Ovary (tissue), 9 donors: Measurements from ENCODE around the gene FYN. TPM values are rescaled to one million over a fixed set of nuclear protein-coding genes. Genes with fewer than 3 reads are reported as not detected.

Experiments used
- DNase-seq, 5 donors: peaks; one replicate each; pipeline ENCODE4 v3.0.0-alpha.2; 2019 to 2020
- H3K27ac ChIP-seq, 2 donors: fragments of 200-600 bp; one replicate each; pipeline versions ENCODE4 v1.5.1 to v1.8.0; 2019 to 2022
- H3K27me3 ChIP-seq: fragments of 200-600 bp; one replicate; pipeline ENCODE4 v1.8.0; 2022
- H3K36me3 ChIP-seq: fragments of 200-600 bp; sonication (generic); one replicate; pipeline ENCODE4 v1.5.1; 2019
- H3K4me1 ChIP-seq: one replicate; pipeline ENCODE4 v1.8.1; 2013; ENCODE audit warnings: mild to moderate bottlenecking, moderate library complexity; ENCODE audit not compliant: insufficient read depth
- H3K4me3 ChIP-seq: fragments of 200-600 bp; sonication (generic); one replicate; pipeline ENCODE4 v1.5.1; 2017
- H3K9me3 ChIP-seq, 2 donors: fragments of 200-600 bp in 1 of 2; sonication (generic) in 1 of 2; one replicate each; pipeline versions ENCODE4 v1.5.1 to v1.8.1; 2013 to 2019; ENCODE audit warnings: mild to moderate bottlenecking in 1 of 2, moderate library complexity in 1 of 2
- CTCF ChIP-seq, 3 donors: fragments of 450-650 bp in 2 of 3; fragments of 200-600 bp in 1 of 3; IDR thresholded peaks; one replicate each; pipeline versions ENCODE4 v1.5.1 to v1.8.0; 2016 to 2022; ENCODE audit warnings: antibody characterized with exemption in 3 of 3, mild to moderate bottlenecking in 1 of 3
- EP300 ChIP-seq: sonication (generic); formaldehyde crosslinking; IDR thresholded peaks from one replicate; pipeline ENCODE4 v1.6.1; 2017; ENCODE audit warnings: antibody characterized with exemption
- POLR2A ChIP-seq: fragments of 450-650 bp; IDR thresholded peaks from one replicate; pipeline ENCODE4 v1.6.1; 2017; ENCODE audit warnings: antibody characterized with exemption, mild to moderate bottlenecking, moderate library complexity
- WGBS, 3 donors: extraction: QIAGEN DNeasy Blood & Tissue Kit in 1 of 3; methylation state at CpG; one replicate each; pipeline versions ENCODE4 v1.1.5 to v1.1.7; 2013 to 2017; 5-methylcytosine and 5-hydroxymethylcytosine counted together
- intact Hi-C, 4 donors: fragments of 100-400 bp; cut with DNase I; formaldehyde crosslinking; loops; one replicate each; pipeline versions ENCODE4 v1.11.0 to v1.15.1; 2022 to 2023
- polyA plus RNA-seq, 2 donors: library from polyadenylated mRNA; stranded (reverse); fragments of 200-250 nt in 1 of 2; fragments of 350-450 nt in 1 of 2; fragmentation: Illumina TruSeq in 1 of 2; extraction: RNeasy Lipid Tissue Mini Kit (QIAGEN cat#74804) in 1 of 2; gene quantifications; one replicate each; pipeline ENCODE4 v1.2.3, GENCODE V29; 2013 to 2014
- total RNA-seq, 7 donors: library from RNA; depleted of rRNA in 2 of 7; stranded (reverse); fragments of >200 nt in 2 of 7; fragmentation: NEBNext Ultra II Directional in 3 of 7; extraction: Animal tissue kit (Norgen Biotek cat#: 25700) in 3 of 7; gene quantifications; one replicate each; pipeline versions ENCODE4 v1.1.0 to v1.2.4, GENCODE V29; 2016 to 2023
- donor health status: DM: no; HTN: no; CAD: no; lungs with moderate emphysema.
- donor health status: DM: no; HTN: no; CAD: no.
- donor health status: Bipolar disorder and iron deficiency.
- donor health status: DM: yes; HTN: yes; CAD: no.
- donor health status: DM: no; HTN: no; CAD: no.
- donor health status: DM: yes; HTN: yes; CAD: no.

FYN gene
- total and polyA plus RNA-seq, 9 donors, result 37.2 to 116 (median 72.7) TPM

- H3K9me3 ChIP-seq, result no peaks in the 10 kb centered on the region
- peaks cover 18% of the 10 kb centered on the region for H3K4me1 ChIP-seq
- H3K27ac ChIP-seq, result no peak overlapping the region
- no peak for TF ChIP-seq CTCF (IDR thresholded peaks at IDR 0.05)
- no peak for TF ChIP-seq EP300
- TF ChIP-seq POLR2A, result no peak
- WGBS, 3 donors, result 96 to 98% (median 96%) methylated on average over 3 of the region's 3 CpGs
- no peaks in the 10 kb centered on the region for H3K27me3 ChIP-seq
- intact Hi-C loops, result no loop called here
- H3K4me3 ChIP-seq, result no peak overlapping the region
- no peak for DNase-seq
- no peaks in the 10 kb centered on the region for H3K36me3 ChIP-seq
Measured at GRCh38 chr6:111779031-111779430, 94.2 kb downstream of the FYN start.

GRCh38 chr6:111777357-111777756 lies 95.9 kb downstream of the FYN start:
- WGBS, 3 donors, result 87 to 89% (median 87%) methylated on average over 6 of the region's 6 CpGs
- Histone ChIP-seq H3K9me3 (no peaks in the 10 kb centered on the region), H3K27ac (no peak overlapping the region), H3K4me3 (no peak overlapping the region), H3K27me3 (no peaks in the 10 kb centered on the region), H3K36me3 (no peaks in the 10 kb centered on the region), H3K4me1 (peaks cover 18% of the 10 kb centered on the region)
- intact Hi-C loops, result no loop called here
- no peak for TF ChIP-seq EP300
- TF ChIP-seq CTCF (IDR thresholded peaks at IDR 0.05), result no peak
- no peak for TF ChIP-seq POLR2A
- DNase-seq, result no peak

- Histone ChIP-seq H3K27me3 (no peaks in the 10 kb centered on the region), H3K9me3 (no peaks in the 10 kb centered on the region), H3K4me1 (peaks cover 18% of the 10 kb centered on the region), H3K36me3 (no peaks in the 10 kb centered on the region), H3K27ac (peak overlapping the region in 1 of 2 donors; percentile 18), H3K4me3 (no peak overlapping the region)
- TF ChIP-seq EP300 (no peak), CTCF (IDR thresholded peaks at IDR 0.05) (no peak), POLR2A (no peak)
- WGBS, 3 donors, result 65 to 69% (median 67%) methylated on average over 8 of the region's 8 CpGs
- no peak for DNase-seq
- intact Hi-C loops, result no loop called here
Measured at GRCh38 chr6:111776236-111777221, 96.7 kb downstream of the FYN start.

- H3K4me3 ChIP-seq, result no peak overlapping the region
- WGBS, 3 donors, result 66 to 74% (median 68%) methylated on average over 8 of the region's 8 CpGs
- DNase-seq, result no peak
- intact Hi-C loops, result no loop called here
- H3K36me3 ChIP-seq, result no peaks in the 10 kb centered on the region
- no peaks in the 10 kb centered on the region for H3K9me3 ChIP-seq
- peak overlapping the region in 1 of 2 donors; percentile 18 for H3K27ac ChIP-seq
- peaks cover 12% of the 10 kb centered on the region for H3K4me1 ChIP-seq
- H3K27me3 ChIP-seq, result no peaks in the 10 kb centered on the region
- TF ChIP-seq EP300 (no peak), POLR2A (no peak)
Measured at GRCh38 chr6:111775145-111775922, 97.9 kb downstream of the FYN start.
